SH-SY5Y (cell line): Measurements from ENCODE around the gene USP24.

Source experiments
- GATA2 ChIP-seq: IDR thresholded peaks from 2 replicates; pipeline ENCODE4 v1.6.1; 2011; ENCODE audit warnings: mild to moderate bottlenecking, low read depth, low read length
- GATA3 ChIP-seq: IDR thresholded peaks from 2 replicates; pipeline ENCODE4 v1.6.1; 2011; ENCODE audit warnings: low read depth, mild to moderate bottlenecking, low read length, moderate library complexity

Gene USP24

GRCh38 chr1:55021942-55022546 is 193.1 kb downstream of the USP24 start:
- no peak for TF ChIP-seq GATA3
- no peak for TF ChIP-seq GATA2

- TF ChIP-seq GATA2 (no peak), GATA3 (no peak)
Measured at GRCh38 chr1:55018395-55018794, 196.8 kb downstream of the USP24 start.
